Measurements from ENCODE around the gene GPR135. TPM values are rescaled to one million over a fixed set of nuclear protein-coding genes. Genes with fewer than 3 reads are reported as not detected.

GPR135 gene
- total and polyA plus RNA-seq, 10 of the 15 experiments (the other 5 are each of a cell fraction or from before 2014, with no cell fraction given) = 0.11 to 1.1 (median 0.86) TPM

DNA sequence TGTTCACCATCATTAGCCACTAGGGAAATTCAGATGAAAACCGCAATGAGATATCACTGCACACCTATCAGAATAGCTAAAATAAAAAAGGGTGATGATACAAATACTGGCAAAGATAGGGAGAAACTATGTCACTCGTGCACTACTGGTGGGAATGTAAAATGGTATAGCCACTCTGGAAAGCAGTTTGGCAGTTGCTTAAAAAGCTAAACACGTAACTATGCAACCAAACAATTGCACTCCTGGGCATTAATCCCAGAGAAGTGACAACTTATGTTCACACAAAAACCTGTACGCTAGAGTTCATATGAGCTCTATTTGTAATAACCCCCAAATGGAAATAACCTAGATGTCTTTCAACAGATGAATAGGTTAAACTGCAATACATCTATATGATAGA, 35.4 kb downstream of the GPR135 start:
- no TSS peak for BruUV-seq (replicated peaks)
- SMC1A ChIA-PET (ENCODE audit: uncharacterized antibody, unreplicated experiment) = interaction anchor here (0.6 to 1.1 kb wide), 2 partner anchors 10 to 344 kb away, joined by 3 to 6 read pairs; no protein-coding TSS in a partner anchor
- no peak for FAIRE-seq

DNA sequence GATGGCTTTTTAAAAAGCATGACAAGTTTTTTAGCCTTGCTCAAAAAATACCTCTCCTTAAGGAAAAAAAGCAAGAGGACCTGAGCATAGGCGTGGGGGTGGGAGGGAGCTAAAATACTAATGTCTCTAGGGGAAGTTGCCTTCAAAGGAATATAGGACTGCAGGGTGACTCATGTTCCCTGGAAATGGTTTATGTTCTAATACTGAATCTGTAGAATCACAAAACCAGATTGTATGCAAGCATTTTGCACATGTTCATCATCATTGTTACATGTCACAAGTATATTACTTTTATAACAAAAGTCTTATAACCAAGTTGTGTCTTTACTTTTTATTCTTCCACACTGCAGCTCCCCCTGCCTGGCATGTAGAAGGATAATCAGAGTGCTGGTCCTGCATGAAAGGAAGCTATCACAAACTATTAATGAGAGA, 36.6 kb downstream of the GPR135 start:
- no peaks in the 10 kb centered on the region for H3K79me2 ChIP-seq (ENCODE audit: control insufficient read depth, insufficient read depth, low read length)
- H3K27me3 ChIP-seq (replicated peaks in 1 of 2; ENCODE audit: control insufficient read depth in 2 of 2, insufficient read depth in 2 of 2, low read length in 1 of 2) = no peaks in the 10 kb centered on the region
- no peaks in the 10 kb centered on the region for H3K9me3 ChIP-seq (replicated peaks; ENCODE audit: control insufficient read depth, insufficient read depth, low read length)
- no peak for ATAC-seq
- BruUV-seq (replicated peaks) = no TSS peak
- H3K36me3 ChIP-seq (ENCODE audit: control insufficient read depth in 2 of 2, insufficient read depth in 2 of 2, low read length in 1 of 2) = no peaks in the 10 kb centered on the region
- intact Hi-C loops (cut with micrococcal nuclease; ENCODE audit: unreplicated experiment) = no loop called here
- TF ChIP-seq CEBPB (IDR thresholded peaks at IDR 0.05; ENCODE audit: borderline replicate concordance in 1 of 2, low read depth in 2 of 2, low read length in 2 of 2) (no peak), ATF7 (IDR thresholded peaks at IDR 0.05; ENCODE audit: low read depth) (no peak), RAD21 (IDR thresholded peaks at IDR 0.05; ENCODE audit: insufficient read depth, low read depth, low read length) (peak; percentile 30; the same call in 1 of the 2 replicates)
- no peak for FAIRE-seq
- SMC1A ChIA-PET (ENCODE audit: uncharacterized antibody, unreplicated experiment) = interaction anchor here (0.8 to 1.4 kb wide), 7 partner anchors 15 to 304 kb away, joined by 3 to 7 read pairs (median 4); no protein-coding TSS in a partner anchor
- no peak overlapping the region for H3K4me2 ChIP-seq (ENCODE audit: control insufficient read depth, insufficient read depth)
- no peak for DNase-seq (ENCODE audit: low read depth, low spot score)
- H2AFZ ChIP-seq (ENCODE audit: control insufficient read depth, low read depth, low read length) = no peak overlapping the region
- POLR2A ChIA-PET = no interaction called here
- CTCF ChIA-PET = interaction anchor here (0.8 to 3.0 kb wide), 16 partner anchors 9 to 403 kb away, joined by 3 to 16 read pairs (median 3); partner anchors contain the start of genes JKAMP and L3HYPDH
- no peak overlapping the region for H3K4me3 ChIP-seq
- no peak overlapping the region for H3K27ac ChIP-seq (ENCODE audit: control insufficient read depth, insufficient read depth)
- H3K4me1 ChIP-seq (ENCODE audit: control insufficient read depth, insufficient read depth, low read length) = no peaks in the 10 kb centered on the region
- WGBS (ENCODE audit: insufficient coverage, insufficient replicate concordance, low lambda C conversion rate, missing lambda C conversion rate) = 0% methylated on average over 1 of the region's 1 CpG
- no peaks in the 10 kb centered on the region for H4K20me1 ChIP-seq (ENCODE audit: control insufficient read depth, insufficient read depth)
- H3K9ac ChIP-seq (ENCODE audit: control insufficient read depth, insufficient read depth, low read length) = no peak overlapping the region
- in situ Hi-C loops (cut with MboI) = no loop called here
- RAD21 ChIA-PET (ENCODE audit: unreplicated experiment) = interaction anchor here (1.6 to 2.2 kb wide), 3 partner anchors 15 to 303 kb away, joined by 5 to 10 read pairs (median 5); no protein-coding TSS in a partner anchor

More for the DNA sequence above, 35.4 kb downstream of the GPR135 start:
- RAD21 ChIA-PET (ENCODE audit: unreplicated experiment) = interaction anchor here (1.6 to 2.2 kb wide), 2 partner anchors 14 to 305 kb away, joined by 5 to 10 read pairs; no protein-coding TSS in a partner anchor
- in situ Hi-C loops (cut with MboI) (no loop called here), intact Hi-C loops (cut with micrococcal nuclease; ENCODE audit: unreplicated experiment) (no loop called here)
- Histone ChIP-seq H3K27ac (ENCODE audit: control insufficient read depth, insufficient read depth) (no peak overlapping the region), H3K4me1 (ENCODE audit: control insufficient read depth, insufficient read depth, low read length) (no peaks in the 10 kb centered on the region), H2AFZ (ENCODE audit: control insufficient read depth, low read depth, low read length) (no peak overlapping the region), H3K79me2 (ENCODE audit: control insufficient read depth, insufficient read depth, low read length) (no peaks in the 10 kb centered on the region), H3K27me3 (replicated peaks in 1 of 2; ENCODE audit: control insufficient read depth in 2 of 2, insufficient read depth in 2 of 2, low read length in 1 of 2) (no peaks in the 10 kb centered on the region), H3K9me3 (replicated peaks; ENCODE audit: control insufficient read depth, insufficient read depth, low read length) (no peaks in the 10 kb centered on the region), H3K36me3 (ENCODE audit: control insufficient read depth in 2 of 2, insufficient read depth in 2 of 2, low read length in 1 of 2) (no peaks in the 10 kb centered on the region), H3K4me3 (no peak overlapping the region), H3K9ac (ENCODE audit: control insufficient read depth, insufficient read depth, low read length) (no peak overlapping the region), H3K4me2 (ENCODE audit: control insufficient read depth, insufficient read depth) (no peak overlapping the region), H4K20me1 (ENCODE audit: control insufficient read depth, insufficient read depth) (no peaks in the 10 kb centered on the region)
- DNase-seq (ENCODE audit: low read depth, low spot score) = no peak
- no peak for TF ChIP-seq NFIC (IDR thresholded peaks at IDR 0.05; ENCODE audit: low read depth, low read length)
- TF ChIP-seq TARDBP (IDR thresholded peaks at IDR 0.05; ENCODE audit: borderline replicate concordance) = no peak
- no peak for TF ChIP-seq MEF2A (IDR thresholded peaks at IDR 0.05; ENCODE audit: insufficient read depth, low read depth, low read length)
- no peak for TF ChIP-seq IKZF1 (conservative IDR thresholded peaks at IDR 0.05)
- WGBS (ENCODE audit: insufficient coverage, insufficient replicate concordance, low lambda C conversion rate, missing lambda C conversion rate) = 70% methylated on average over 4 of the region's 4 CpGs
- no peak for ATAC-seq
- CTCF ChIA-PET = interaction anchor here (1.2 to 3.0 kb wide), 6 partner anchors 100 to 305 kb away, joined by 3 to 16 read pairs (median 6); no protein-coding TSS in a partner anchor
- POLR2A ChIA-PET = no interaction called here

Data from GM12878 (cell line).